ENCODE measurements around the gene GSTA4. TPM values are rescaled to one million over a fixed set of nuclear protein-coding genes. Genes with fewer than 3 reads are reported as not detected.
A peak's percentile ranks its signal among the peaks of the same experiment; 100 is the strongest.
"Not testable (repeated sequence)": the region's sequence is repeated elsewhere in the genome, so short reads cannot be mapped to it uniquely, and the experiment has no call there.

The GSTA4 gene
- total RNA-seq, 2 experiments from 2014 or later: 23.5 to 28.9 TPM

GRCh38 chr6:52972989-52973388 lies 22.1 kb downstream of the GSTA4 start:
- no peaks in the 10 kb centered on the region for H3K9me3 Mint-ChIP-seq (ENCODE audit: low read depth)
- ATAC-seq: no peak
- ChIA-PET CTCF (interaction anchor here (0.7 kb wide), 1 partner anchor 24 kb away, joined by 3 read pairs; no protein-coding TSS in a partner anchor), POLR2A (no interaction called here)
- intact Hi-C loops (cut with DNase I, micrococcal nuclease): no loop called here
- peaks cover 4% of the 10 kb centered on the region for H3K36me3 Mint-ChIP-seq (ENCODE audit: low read depth)
- no peaks in the 10 kb centered on the region for H3K27me3 Mint-ChIP-seq
- H3K27ac Mint-ChIP-seq: no peak overlapping the region
- H3K4me3 Mint-ChIP-seq: no peak overlapping the region
- no peak for DNase-seq
- H3K4me1 Mint-ChIP-seq: peaks cover 27% of the 10 kb centered on the region

- ChIA-PET POLR2A (no interaction called here), CTCF (no interaction called here)
- Mint-ChIP-seq H3K4me3 (no peak overlapping the region), H3K4me1 (no peaks in the 10 kb centered on the region), H3K9me3 (ENCODE audit: low read depth) (no peaks in the 10 kb centered on the region), H3K36me3 (ENCODE audit: low read depth) (peaks cover 1% of the 10 kb centered on the region), H3K27ac (no peak overlapping the region), H3K27me3 (no peaks in the 10 kb centered on the region)
- DNase-seq (no peak), ATAC-seq (no peak)
- intact Hi-C loops (cut with DNase I, micrococcal nuclease): no loop called here
Measured at GRCh38 chr6:52969359-52969758, 25.7 kb downstream of the GSTA4 start.

GRCh38 chr6:52966101-52966500 lies 29.0 kb downstream of the GSTA4 start:
- no peak overlapping the region for H3K4me3 Mint-ChIP-seq
- CTCF ChIA-PET: interaction anchor here (1.1 kb wide), 1 partner anchor 24 kb away, joined by 4 read pairs; no protein-coding TSS in a partner anchor
- POLR2A ChIA-PET: no interaction called here

GRCh38 chr6:52965380-52965779 lies 29.7 kb downstream of the GSTA4 start:
- Mint-ChIP-seq H3K36me3 (ENCODE audit: low read depth) (no peaks in the 10 kb centered on the region), H3K9me3 (ENCODE audit: low read depth) (no peaks in the 10 kb centered on the region), H3K4me3 (no peak overlapping the region), H3K4me1 (no peaks in the 10 kb centered on the region), H3K27me3 (no peaks in the 10 kb centered on the region), H3K27ac (no peak overlapping the region)
- ATAC-seq: no peak
- no peak for DNase-seq
- CTCF ChIA-PET: no interaction called here
- POLR2A ChIA-PET: no interaction called here
- intact Hi-C loops (cut with DNase I, micrococcal nuclease): no loop called here

More at GRCh38 chr6:52966101-52966500, 29.0 kb downstream of the GSTA4 start:
- Mint-ChIP-seq H3K27me3 (no peaks in the 10 kb centered on the region), H3K9me3 (ENCODE audit: low read depth) (no peaks in the 10 kb centered on the region), H3K27ac (no peak overlapping the region), H3K36me3 (ENCODE audit: low read depth) (no peaks in the 10 kb centered on the region), H3K4me1 (no peaks in the 10 kb centered on the region)
- intact Hi-C loops (cut with DNase I, micrococcal nuclease): no loop called here
- ATAC-seq: no peak
- no peak for DNase-seq

- ChIA-PET CTCF (interaction anchor here (0.7 kb wide), 1 partner anchor 710 kb away, joined by 3 read pairs; no protein-coding TSS in a partner anchor), POLR2A (no interaction called here)
- H3K36me3 Mint-ChIP-seq (ENCODE audit: low read depth): no peaks in the 10 kb centered on the region
- H3K27ac Mint-ChIP-seq: no peak overlapping the region
- no peaks in the 10 kb centered on the region for H3K4me1 Mint-ChIP-seq
- H3K27me3 Mint-ChIP-seq: no peaks in the 10 kb centered on the region
- intact Hi-C loops (cut with DNase I, micrococcal nuclease): no loop called here
- no peak for ATAC-seq
- H3K4me3 Mint-ChIP-seq: no peak overlapping the region
- no peaks in the 10 kb centered on the region for H3K9me3 Mint-ChIP-seq (ENCODE audit: low read depth)
- DNase-seq: no peak
Measured at GRCh38 chr6:52964318-52964717, 30.8 kb downstream of the GSTA4 start.

GRCh38 chr6:52962701-52963100 lies 32.4 kb downstream of the GSTA4 start:
- Mint-ChIP-seq H3K27ac (no peak overlapping the region), H3K4me3 (no peak overlapping the region), H3K4me1 (no peaks in the 10 kb centered on the region), H3K36me3 (ENCODE audit: low read depth) (no peaks in the 10 kb centered on the region), H3K9me3 (ENCODE audit: low read depth) (no peaks in the 10 kb centered on the region), H3K27me3 (no peaks in the 10 kb centered on the region)
- intact Hi-C loops (cut with DNase I, micrococcal nuclease): no loop called here
- DNase-seq (no peak), ATAC-seq (no peak)
- ChIA-PET POLR2A (no interaction called here), CTCF (no interaction called here)

GRCh38 chr6:52961022-52961421 lies 34.1 kb downstream of the GSTA4 start:
- ATAC-seq; H3K4me1 Mint-ChIP-seq; intact Hi-C loops (cut with DNase I, micrococcal nuclease); POLR2A ChIA-PET; H3K27me3 Mint-ChIP-seq; H3K9me3 Mint-ChIP-seq (ENCODE audit: low read depth); DNase-seq; H3K36me3 Mint-ChIP-seq (ENCODE audit: low read depth); H3K27ac Mint-ChIP-seq; H3K4me3 Mint-ChIP-seq: not testable (repeated sequence)
- CTCF ChIA-PET: interaction anchor here (0.7 kb wide), 1 partner anchor 19 kb away, joined by 3 read pairs; no protein-coding TSS in a partner anchor

GRCh38 chr6:52960211-52960610 lies 34.9 kb downstream of the GSTA4 start:
- intact Hi-C loops (cut with DNase I, micrococcal nuclease); POLR2A ChIA-PET; ATAC-seq; H3K27me3 Mint-ChIP-seq; H3K4me1 Mint-ChIP-seq; H3K36me3 Mint-ChIP-seq (ENCODE audit: low read depth); DNase-seq; H3K4me3 Mint-ChIP-seq; H3K27ac Mint-ChIP-seq; H3K9me3 Mint-ChIP-seq (ENCODE audit: low read depth): not testable (repeated sequence)
- CTCF ChIA-PET: interaction anchor here (0.7 kb wide), 1 partner anchor 18 kb away, joined by 3 read pairs; no protein-coding TSS in a partner anchor

GRCh38 chr6:52958546-52959255 lies 36.4 kb downstream of the GSTA4 start:
- ChIA-PET CTCF (no interaction called here), POLR2A (no interaction called here)
- Mint-ChIP-seq H3K27me3 (peaks cover 7% of the 10 kb centered on the region), H3K36me3 (ENCODE audit: low read depth) (no peaks in the 10 kb centered on the region), H3K27ac (no peak overlapping the region), H3K4me3 (no peak overlapping the region), H3K4me1 (peaks cover 6% of the 10 kb centered on the region), H3K9me3 (ENCODE audit: low read depth) (no peaks in the 10 kb centered on the region)
- no peak for DNase-seq
- intact Hi-C loops (cut with DNase I, micrococcal nuclease): no loop called here
- ATAC-seq: no peak

GRCh38 chr6:52955871-52956270 lies 39.2 kb downstream of the GSTA4 start:
- Mint-ChIP-seq H3K4me3 (no peak overlapping the region), H3K9me3 (ENCODE audit: low read depth) (no peaks in the 10 kb centered on the region), H3K27me3 (peaks cover 7% of the 10 kb centered on the region), H3K36me3 (ENCODE audit: low read depth) (no peaks in the 10 kb centered on the region), H3K27ac (no peak overlapping the region), H3K4me1 (peaks cover 6% of the 10 kb centered on the region)
- POLR2A ChIA-PET: no interaction called here
- ATAC-seq: no peak
- CTCF ChIA-PET: interaction anchor here (0.7 kb wide), 1 partner anchor 47 kb away, joined by 3 read pairs; no protein-coding TSS in a partner anchor
- intact Hi-C loops (cut with DNase I, micrococcal nuclease): no loop called here
- no peak for DNase-seq

- H3K4me1 Mint-ChIP-seq: peaks cover 6% of the 10 kb centered on the region
- ChIA-PET CTCF (no interaction called here), POLR2A (interaction anchor here (1.3 kb wide), 1 partner anchor 36 kb away, joined by 3 read pairs; no protein-coding TSS in a partner anchor)
- no peak overlapping the region for H3K4me3 Mint-ChIP-seq
- intact Hi-C loops (cut with DNase I, micrococcal nuclease): no loop called here
- no peak overlapping the region for H3K27ac Mint-ChIP-seq
- no peaks in the 10 kb centered on the region for H3K9me3 Mint-ChIP-seq (ENCODE audit: low read depth)
- peaks cover 7% of the 10 kb centered on the region for H3K27me3 Mint-ChIP-seq
- peak; percentile 83 for ATAC-seq
- peak; percentile 16 for DNase-seq
- H3K36me3 Mint-ChIP-seq (ENCODE audit: low read depth): no peaks in the 10 kb centered on the region
Measured at GRCh38 chr6:52953911-52954839, 40.9 kb downstream of the GSTA4 start.
